Inflammatory macrophage treated with lipopolysaccharide for 1 hour (primary cell): Measurements from ENCODE around the gene GMNC.
"Not testable (repeated sequence)": the region's sequence is repeated elsewhere in the genome, so short reads cannot be mapped to it uniquely, and the experiment has no call there.

Source experiments
- DNase-seq, 2 donors: peaks; one replicate each; pipeline ENCODE4 v3.0.0-alpha.2; 2020 to 2022

GMNC gene, protein sequence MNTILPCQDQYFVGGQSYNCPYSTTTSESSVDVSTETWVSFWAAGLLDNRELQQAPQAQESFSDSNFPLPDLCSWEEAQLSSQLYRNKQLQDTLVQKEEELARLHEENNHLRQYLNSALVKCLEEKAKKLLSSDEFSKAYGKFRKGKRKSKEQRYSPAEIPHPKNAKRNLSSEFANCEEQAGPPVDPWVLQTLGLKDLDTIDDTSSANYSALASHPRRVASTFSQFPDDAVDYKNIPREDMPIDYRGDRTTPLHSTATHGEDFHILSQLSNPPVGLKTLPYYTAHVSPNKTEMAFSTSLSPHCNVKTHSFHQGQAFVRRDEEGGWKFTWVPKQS

DNA sequence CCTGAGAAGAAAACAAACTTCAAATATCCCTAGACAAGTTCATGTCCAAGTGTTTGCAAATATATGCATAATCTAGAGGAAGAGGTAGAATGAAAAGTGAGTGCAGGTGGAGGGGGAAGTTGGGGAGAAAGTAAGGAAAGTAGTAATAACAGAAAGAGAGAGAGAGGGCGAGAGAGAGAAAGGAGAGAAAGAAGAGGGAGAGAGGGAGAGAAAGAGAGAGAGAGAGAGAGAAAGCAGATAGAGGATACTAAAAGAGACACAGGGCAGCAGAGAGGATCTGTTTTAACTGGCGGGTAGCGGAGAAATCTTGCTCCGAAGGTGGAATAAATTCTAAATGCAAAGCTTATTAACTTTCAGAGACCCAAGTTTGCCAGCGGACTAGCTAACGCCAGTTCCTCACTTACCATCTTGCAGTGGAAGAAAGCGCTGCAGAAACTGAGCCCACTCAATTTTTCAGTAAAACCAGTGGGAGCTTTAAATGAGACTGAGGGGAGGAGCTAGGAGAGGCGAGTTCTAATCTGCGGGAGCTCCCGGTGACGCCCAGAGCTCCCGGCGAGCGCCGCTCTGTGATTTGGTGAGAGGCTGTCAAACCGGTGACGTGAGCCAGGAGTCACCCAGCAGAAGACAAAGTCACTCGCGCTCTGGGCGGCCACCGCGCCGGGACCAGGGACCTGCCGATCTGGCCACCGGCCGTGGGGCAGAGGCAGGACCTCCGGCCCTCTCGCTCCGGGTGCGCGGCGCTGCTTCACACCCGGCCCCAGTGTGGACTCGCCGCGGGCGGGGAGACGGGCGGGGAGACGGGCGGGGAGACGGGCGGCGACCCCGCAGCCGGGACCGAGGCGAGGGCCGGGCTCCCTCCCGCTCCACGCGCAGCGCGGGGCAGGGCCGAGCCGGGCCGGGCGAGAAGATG, at the start of gene GMNC:
TSS of gene GMNC (minus strand) at position 486 of the 910 bp plus-strand sequence. CDS start at position 407, 79 bp downstream.
- DNase-seq = peak; percentile 61 to 75

GRCh38 chr3:190911382-190911781, 48.9 kb upstream of the GMNC start:
- DNase-seq = no peak

DNA sequence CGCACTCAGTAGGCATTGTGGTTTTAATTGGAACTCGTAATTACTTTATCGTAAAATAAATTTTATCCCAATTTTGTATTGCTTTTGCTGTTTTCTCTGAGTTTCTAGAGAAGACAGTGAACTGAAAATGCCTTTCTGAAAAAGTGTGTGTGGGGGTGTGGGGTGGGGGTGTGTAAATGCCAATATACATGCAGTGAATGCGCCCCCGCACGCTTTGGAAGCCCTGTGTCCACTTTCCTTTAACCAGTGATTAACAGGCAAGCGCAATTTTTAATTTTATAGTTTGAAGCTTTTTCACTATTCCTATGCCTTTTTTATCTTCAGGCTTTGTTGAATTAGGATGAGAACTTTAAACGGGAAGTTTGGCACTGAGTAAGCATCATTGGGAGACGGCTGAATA, 47.4 kb upstream of the GMNC start:
- no peak for DNase-seq

GRCh38 chr3:190903156-190903555, 40.7 kb upstream of the GMNC start:
- DNase-seq = no peak

- peak; percentile 3 to 8 for DNase-seq
These were observed 39.8 kb upstream of the GMNC start for GRCh38 chr3:190902292-190902691.

DNA sequence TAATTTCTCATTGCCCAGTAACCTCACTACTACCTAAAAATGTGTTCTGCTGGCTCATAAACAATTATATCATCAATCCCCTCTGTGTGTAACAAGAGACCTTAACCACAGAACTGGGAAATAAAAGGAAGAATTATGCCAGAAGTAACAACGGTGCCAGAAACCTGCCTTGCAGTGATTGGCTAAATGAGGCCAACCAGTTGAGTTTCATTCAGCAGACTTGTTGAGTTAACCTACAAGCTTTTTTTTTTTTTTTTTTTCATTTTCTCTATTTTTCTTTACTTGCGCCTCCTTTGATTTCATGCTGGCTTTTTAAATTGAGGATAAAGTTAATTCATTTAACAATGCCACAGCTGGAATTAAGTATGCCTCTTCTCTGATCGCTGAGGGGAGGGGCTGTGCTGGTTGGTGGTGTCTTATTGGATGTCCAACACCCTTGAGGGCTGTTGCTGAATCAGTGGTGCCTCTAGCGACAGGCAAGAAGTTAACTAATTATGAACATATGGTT, 30.0 kb upstream of the GMNC start:
- no peak for DNase-seq

GRCh38 chr3:190886945-190887344, 24.5 kb upstream of the GMNC start:
- peak; percentile 13 to 32 for DNase-seq

- peak; percentile 35 to 75 for DNase-seq
These were observed 21.7 kb upstream of the GMNC start for GRCh38 chr3:190883973-190884832.

GRCh38 chr3:190883141-190883540, 20.6 kb upstream of the GMNC start:
- no peak for DNase-seq

DNA sequence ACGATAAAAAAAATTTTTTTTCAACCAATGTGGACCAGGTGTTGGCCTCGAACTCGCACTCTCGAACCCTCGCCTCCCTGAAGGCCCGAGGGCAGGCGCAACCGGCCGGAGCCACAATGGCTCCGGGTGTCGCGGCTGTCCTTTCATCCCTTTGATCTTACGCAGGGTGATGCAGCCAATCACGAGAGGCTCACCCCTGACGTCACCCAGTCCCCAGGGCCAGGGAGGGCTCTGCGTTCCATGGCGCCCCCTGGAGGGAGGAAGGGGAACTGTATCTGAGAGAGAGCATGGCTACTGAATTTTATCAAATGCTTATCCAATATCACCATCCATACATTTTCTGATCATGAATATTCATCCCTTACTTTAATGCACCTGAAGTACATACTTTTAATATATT, 15.4 kb upstream of the GMNC start:
- DNase-seq = no peak

DNA sequence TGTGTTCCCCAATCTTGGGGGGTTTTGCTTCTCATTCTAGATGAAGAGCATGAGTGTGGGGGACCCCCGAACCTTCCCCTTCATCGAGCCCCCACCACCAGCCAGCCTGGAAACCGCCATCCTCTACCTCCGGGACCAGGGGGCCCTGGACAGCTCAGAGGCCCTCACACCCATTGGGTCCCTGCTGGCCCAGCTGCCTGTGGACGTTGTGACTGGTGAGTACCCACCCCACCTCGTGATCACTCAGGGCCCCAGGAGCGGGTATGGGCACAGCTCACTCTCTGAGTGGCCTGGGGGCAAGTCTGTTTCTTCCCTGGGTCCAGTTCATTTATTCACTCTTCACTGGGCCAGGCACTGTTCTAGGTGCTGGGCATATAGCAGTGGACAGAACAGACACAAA, 13.9 kb upstream of the GMNC start:
- DNase-seq = not testable (repeated sequence)

GRCh38 chr3:190875061-190875460, 12.6 kb upstream of the GMNC start:
- not testable (repeated sequence) for DNase-seq

- DNase-seq = no peak
These were observed 7.6 kb upstream of the GMNC start for GRCh38 chr3:190870127-190870526.

- DNase-seq = no peak
These were observed 4.6 kb upstream of the GMNC start for GRCh38 chr3:190867071-190867470.

GRCh38 chr3:190865828-190866227, 3.3 kb upstream of the GMNC start:
- no peak for DNase-seq

DNA sequence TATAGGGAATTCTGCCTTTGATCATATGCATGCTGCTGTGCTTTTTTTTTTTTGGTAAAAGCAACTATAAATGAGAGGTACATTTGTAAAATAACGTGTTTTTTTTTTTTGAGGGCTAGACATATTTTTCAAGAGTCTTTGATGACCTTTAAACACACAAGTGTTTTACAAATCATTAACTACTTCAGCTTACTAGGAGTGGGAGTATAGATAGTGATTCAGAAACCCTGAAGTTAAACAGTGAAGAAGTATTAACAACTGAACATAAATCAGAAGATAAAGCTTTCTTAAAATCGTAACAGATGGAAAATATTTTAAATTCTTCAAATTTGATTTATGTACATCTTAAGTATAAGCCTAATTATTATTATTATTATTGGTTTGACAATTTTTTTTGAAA, 2.9 kb upstream of the GMNC start:
- no peak for DNase-seq

- no peak for DNase-seq
These were observed 1.5 kb upstream of the GMNC start for GRCh38 chr3:190864002-190864401.

DNA sequence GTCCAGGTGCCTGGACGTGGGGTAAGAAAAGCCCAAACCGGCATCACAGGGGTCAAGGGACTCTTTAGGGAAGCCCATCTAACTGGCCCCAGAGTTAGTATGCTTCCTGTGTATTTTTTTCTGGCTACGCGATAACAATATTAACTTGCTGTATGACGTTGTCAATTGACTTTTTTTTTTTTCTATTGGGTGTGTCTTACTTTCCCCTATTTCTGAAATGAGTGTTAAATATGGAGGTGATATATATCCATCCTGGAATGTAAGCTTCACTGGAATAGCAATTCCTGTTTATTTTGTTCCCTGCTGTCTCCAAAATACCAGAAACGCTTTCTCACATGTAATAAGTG, 598 bp upstream of the GMNC start:
- DNase-seq = no peak

DNA sequence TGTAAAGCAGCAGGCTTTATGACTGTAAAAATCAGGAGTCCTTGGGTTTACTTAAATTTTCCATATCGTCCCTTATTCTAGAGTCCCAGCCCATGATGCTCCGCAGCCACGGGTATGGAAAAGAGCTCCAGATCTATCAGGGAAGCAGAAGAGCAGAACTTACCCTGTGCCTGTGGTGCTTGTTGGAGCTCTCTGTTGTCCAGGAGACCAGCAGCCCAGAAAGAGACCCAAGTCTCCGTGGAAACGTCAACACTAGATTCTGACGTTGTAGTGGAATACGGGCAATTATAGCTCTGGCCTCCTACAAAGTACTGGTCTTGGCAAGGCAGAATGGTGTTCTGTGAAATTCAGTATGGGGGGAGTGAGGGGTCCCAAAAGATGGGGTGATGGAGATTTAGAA, 2.0 kb downstream of the GMNC start:
- no peak for DNase-seq

- no peak for DNase-seq
These were observed 7.3 kb downstream of the GMNC start for GRCh38 chr3:190855151-190855550.

DNA sequence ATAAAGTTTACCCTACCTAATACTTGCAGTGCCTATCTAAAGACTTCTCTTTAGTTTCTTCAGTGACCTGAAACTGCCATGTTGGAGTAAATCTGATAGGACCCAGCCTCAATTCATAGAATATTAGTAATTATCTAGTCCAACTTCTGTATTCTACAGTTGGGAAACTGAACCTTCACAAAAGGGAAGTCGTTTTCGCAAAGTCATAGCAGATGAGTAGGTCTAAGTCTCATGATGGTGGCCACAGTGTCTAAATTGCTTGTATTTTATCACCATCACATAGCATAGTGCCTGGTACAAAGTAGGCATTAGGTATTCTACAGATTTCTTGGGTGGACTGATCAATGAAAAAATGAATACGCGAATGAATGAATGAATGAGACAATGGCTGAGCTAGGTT, 8.4 kb downstream of the GMNC start:
- DNase-seq = peak; percentile 62 to 71

DNA sequence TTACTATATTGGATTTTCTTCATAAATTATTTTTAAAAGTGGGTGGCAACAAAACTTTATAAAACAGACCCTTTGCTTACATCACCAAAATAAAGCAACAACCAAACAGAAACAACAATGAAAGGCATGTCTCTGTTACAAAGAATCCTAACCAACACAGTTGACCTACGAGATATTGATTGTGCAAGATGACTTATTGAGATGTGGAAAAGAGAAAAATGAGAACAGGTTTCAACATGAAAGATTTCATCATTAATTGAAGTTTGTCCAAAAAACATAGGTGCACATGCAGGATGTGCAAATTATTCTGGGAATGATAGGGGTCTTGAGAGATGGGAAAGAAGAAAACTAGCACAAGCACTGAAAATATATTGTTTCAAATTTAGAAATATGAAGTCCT, 9.0 kb downstream of the GMNC start:
- peak in 1 of 2 donors; percentile 12 for DNase-seq

DNA sequence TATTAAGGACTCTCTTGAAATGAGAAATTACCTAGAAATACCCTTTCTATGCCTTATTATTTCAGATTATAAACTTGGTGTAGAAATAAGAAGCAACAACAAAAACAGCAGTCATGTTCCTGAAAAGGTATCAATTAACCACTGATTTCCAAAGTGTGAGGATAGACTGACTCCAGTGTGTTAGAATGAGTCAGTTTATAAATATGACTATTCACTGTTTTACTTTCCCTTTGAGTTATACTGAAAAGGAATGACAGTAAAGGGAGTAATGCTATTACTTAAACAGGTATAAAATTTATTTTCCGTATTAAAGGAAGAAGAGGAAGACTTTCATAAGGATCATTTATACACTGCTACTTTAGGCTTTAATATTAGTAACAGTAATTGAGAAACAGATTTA, 12.9 kb downstream of the GMNC start:
- DNase-seq = no peak
